HG02623 (cell line): ENCODE measurements around the gene PHACTR3.

ENCODE experiments used
- ATAC-seq: cut with Tn5 transposase; IDR thresholded peaks from one replicate; pipeline ENCODE4 v1.9.1; 2021; ENCODE audit warnings: moderate library complexity; ENCODE audit not compliant: unreplicated experiment

The PHACTR3 gene

DNA sequence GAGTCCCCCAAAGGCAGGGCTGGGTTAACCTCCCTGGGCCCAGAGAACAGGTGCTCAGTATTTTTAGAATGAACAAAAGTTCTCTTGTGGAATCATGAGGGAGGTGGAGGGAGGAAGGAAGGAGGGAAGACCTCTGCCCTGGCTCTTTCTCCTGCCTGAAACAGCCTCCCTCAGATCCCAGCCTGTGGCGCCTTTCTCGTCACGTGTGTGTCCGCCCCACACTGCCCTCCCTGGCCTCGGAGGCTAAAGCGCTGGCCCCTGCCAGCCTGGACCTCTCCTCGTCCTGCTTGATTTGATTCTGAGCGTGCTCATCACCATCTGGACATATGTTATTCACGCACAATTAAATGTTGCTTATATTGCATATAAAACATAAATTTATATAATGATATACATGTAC, 40.9 kb downstream of the PHACTR3 start:
- no peak for ATAC-seq

DNA sequence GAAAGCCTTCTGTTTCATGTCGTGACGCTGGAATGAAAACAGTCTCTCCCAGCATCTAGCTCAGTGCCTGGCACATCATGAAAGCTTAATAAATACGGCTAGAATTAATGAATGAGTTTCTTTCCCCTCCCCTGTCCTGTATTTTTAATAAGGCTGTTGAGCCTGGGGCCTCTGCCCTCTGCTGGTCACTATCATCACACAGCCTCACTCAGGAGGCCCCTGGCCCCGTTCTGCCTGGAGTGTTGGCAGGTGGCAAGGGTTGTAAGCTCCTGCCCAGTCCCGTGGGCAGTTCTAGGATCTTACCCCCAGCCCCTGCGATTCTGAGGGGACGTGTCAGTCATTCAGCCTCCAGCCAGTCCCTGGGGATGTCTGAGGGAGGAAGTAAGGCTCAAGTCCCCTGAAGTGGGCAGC, 41.4 kb downstream of the PHACTR3 start:
- no peak for ATAC-seq

DNA sequence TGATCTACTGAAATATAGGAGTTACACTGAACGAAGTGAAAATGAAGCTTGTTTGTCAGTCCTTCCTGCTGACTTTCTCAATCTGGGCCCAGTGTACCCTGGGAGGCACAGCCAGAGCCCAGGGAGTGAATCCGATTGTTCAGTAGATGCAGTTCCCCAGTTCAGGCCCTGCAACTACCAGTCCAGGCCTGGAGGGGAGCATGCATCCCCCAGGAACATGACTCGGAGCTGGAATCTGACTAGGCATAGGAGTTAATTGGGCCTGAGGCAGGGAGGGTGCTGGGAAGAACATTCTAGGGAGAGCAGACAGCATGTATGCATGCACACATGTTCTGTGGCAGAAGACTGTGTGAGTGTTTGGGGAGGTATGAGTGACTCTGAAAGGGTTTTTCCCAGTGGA, 42.1 kb downstream of the PHACTR3 start:
- no peak for ATAC-seq

DNA sequence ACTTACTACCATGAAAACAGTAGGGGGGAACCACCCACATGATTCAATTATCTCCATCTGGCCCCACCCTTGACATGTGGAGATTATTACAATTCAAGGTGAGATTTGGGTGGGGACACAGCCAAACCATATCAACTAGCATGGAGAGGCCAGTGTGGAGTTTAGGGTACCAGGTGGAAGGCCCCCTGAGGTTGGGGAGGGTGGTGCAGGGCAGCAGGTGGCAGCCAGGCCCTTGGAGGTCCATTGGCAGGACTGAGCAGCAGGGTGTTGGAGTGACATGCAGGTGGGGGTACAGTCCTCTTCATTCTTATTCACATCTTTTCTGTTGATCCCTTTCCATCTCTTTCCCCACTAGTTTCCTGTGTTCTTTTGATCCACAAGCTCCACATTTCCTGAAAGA, 42.9 kb downstream of the PHACTR3 start:
- ATAC-seq = no peak

DNA sequence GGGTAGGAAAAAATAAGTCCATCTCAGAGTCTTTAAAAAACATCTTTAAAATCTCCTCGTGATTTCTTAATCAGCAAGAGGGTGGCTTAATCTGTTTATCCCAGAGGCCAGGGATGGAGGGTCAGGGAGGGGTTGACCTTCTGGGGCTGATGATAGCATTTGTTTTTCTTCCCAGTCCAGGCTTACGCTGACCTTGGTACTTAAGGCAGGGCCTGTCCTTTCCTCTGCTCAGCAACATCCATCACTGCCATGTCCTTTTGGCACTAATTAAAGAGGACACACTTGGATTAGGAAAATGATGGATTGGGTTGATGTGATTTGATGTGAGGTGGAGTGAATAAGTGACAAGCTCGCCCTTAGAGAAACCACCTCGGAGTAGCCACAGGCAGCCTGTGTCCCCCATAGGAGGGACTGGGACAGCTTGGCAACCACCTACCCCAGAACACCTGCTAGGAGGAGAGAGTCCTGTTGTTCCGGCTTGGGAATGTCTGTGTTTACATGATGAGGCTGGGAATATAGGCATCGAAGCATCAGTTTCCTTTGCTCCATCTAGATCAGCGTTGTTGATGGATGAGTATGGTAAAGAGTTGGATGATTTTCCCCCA, 44.2 kb downstream of the PHACTR3 start:
- ATAC-seq = no peak

DNA sequence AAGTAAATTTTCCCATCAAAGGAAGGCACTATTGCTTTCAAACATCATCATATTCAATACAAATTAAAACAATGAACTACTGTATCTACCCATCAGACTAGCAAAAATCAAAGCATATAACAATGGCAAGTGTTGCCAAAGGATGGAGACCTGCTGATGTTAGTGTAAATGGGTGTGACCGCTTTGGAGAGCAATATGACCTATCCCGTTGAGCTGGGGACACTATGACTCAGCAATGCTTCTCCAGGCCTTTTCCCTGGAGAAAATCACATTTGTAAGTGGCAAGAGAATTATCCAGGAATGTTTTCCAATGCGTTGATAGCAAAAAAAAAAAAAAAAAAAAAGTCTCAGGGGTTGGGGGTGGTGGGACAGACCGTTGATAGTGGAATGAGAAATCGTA, 46.1 kb downstream of the PHACTR3 start:
- ATAC-seq = no peak

DNA sequence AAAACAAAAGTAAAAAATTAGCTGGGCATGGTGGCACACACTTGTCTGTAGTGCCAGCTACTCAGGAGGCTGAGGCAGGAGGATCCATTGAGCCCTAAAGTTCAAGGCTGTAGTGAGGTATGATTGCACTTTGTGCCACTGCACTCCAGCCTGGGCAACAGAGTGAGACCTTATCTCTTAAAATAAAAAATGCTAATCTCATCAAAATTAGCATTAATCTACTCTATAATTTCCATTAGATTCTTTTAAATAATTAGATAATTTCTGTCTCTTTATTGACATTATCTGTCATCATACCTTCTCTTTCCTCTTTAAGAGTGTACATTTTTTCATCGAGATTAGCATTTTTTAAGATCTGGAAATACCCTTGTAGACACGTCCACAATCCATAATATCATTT, 48.0 kb downstream of the PHACTR3 start:
- ATAC-seq = no peak

DNA sequence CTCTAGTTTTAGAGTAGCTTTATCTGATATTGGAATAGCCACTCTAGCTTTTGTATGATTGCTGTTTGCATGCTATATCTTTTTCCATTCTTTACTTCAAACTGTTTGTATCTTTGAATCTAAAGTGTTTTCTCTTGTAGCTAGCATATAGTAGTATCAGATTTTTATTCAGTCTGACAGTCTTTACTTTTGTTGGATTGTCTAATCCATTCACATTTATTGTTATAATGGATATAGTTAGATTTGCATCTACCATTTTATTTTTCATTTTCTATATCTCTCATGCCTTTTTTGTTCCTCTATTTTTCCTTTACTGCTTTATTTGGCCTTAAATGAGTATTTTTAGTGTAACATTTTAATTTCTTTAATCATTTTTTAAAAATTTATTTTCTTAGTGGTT, 52.1 kb downstream of the PHACTR3 start:
- no peak for ATAC-seq

DNA sequence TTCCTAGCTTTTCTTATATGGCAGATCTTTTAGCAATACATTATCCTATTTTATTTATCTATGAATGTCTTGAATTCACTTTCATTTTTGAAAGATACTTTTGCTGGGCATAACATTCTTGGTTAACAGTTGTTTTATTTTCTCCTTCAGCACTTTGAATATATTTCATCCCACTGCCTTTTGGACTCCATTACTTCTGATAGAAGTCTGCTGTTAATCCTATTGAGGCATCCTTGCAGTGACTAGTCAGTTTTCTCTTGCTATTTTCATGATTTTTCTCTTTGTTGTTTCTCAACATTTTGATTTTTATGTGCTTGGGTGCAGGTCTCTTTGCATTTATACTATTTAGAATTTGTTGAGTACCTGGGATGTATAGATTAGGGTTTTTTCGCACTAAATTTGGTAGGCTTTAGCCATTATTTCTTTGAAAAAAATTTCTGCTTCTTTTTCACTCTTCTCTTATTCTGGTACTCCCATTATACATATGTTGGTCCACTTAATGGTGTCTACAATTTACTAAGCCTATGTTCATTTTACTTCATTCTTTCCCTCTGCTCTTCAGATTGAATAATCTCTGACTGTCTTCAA, 53.2 kb downstream of the PHACTR3 start:
- no peak for ATAC-seq

DNA sequence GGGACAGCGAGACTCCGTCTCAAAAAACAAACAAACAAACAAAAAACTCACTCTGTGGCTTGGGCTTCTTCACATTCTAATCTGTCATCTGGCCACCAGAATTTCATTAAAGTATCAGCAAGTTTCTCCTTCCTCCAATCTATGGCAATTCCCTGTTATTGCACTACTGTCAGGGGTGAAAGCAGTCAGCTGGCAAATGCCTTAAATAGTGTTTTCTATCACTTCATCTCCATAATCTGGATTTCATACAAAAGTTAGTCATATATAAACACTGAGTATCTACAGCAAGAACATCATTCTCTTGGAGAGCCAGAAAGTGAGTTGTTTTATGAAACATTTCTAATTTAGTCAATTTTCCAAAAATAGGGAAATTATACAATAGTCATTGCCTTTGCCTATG, 56.1 kb downstream of the PHACTR3 start:
- no peak for ATAC-seq

DNA sequence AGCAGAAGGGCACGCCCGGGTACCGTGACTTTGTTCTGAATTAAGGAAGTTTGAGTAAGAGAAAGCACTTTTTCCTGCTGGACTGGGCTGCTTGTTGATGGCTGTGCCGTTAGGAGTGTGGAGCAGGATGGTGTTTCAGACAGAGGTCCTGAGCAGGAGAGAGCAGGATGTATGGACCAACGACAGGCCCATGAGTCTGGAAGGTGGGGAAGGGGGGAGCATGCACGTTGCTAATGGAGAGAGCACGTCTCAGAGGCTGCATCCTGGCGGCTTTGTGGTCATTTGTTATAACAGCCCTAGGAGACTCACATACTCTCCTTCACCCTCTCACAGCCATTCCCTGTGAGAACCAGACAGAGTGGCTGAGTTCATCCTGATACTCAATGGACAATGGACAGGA, 56.8 kb downstream of the PHACTR3 start:
- ATAC-seq = no peak

DNA sequence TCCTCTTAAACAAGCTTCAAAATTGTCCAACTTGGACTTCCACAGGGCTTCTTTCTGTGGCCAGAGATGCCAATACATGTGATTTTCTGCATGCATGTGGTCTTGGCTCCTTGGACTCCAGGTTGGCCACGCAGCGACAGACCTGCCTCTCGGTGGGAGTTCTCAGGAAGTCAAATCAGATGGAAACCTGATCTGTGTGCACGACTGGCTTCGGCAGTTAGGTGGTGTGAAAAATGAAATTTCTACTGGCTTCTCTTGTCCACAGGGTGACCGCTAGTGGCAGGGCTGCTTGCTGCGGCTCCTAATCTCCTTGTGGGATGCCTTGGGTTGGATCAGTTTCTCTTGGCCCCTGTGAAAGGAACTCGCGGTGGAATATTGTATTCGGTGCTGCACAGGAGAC, 57.3 kb downstream of the PHACTR3 start:
- no peak for ATAC-seq

DNA sequence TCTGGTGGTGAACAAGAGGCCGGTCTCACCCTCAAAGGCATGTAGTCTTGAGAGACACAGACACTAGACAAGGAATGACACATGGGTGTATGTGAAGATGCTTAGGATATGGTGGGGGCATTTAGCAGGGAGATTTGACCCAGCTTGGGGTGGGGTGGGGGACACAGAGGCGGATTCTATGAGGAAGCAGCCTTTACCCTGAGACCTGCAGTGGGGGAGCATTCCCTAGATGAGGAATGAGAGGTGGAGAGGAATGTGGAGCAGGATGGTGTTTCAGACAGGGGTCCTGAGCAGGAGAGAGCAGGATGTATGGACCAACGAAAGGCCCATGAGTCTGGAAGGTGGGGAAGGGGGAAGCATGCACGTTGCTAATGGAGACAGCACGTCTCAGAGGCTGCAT, 57.8 kb downstream of the PHACTR3 start:
- ATAC-seq = no peak

DNA sequence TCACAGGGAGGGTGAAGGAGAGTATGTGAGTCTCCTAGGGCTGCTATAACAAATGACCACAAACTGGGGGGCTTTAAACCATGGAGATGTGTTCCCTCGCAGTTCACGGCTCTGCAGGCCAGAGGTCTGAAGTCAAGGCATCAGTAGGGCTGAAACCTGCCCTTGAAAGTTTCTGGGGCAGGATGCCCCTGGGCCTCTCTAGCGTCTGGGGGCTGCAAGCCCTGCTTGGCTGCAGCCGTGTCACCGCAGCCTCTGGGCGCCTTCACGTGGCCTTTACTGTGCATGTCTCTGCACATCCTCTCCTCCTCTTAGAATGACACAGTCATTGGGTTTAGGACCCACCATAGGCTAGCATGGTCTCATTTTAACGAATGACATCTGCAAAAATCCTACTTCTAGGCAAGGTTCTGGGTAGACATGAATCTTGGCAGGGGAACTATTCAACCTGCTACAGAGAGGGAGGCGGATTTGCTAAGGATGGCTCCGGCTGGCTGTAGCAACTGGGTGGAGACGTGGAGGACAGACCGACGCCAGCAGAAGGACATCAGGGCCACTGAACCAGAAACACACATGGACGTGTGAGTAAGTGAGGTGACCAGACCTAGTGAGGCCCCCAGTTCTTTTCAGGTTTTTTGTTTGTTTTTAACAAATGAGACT, 58.6 kb downstream of the PHACTR3 start:
- ATAC-seq = no peak

DNA sequence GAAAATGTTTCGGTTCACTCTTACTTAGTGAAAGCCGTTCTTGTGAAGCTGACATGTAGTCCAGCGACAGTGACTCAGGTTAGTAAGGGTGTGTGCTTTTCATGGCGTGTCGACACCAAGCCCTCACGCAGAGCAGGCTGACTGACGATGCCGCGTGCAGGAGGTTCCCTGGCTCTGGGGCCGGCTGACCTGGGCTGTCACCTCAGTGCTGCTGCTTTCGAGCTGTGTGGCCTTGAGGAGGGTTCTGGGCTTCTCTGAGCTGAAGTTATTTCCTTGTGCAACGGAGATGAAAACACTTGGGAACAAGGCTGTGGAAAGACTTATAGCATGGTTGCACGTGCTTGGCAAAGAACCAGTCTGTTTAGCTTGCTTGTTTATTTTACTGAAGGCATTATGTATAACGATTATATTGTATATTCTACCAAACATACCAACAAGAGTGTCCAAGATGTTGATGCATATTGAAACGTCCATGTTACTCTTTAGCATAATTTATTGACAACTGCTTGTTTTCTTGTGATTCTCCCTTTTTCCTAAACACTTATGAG, 59.2 kb downstream of the PHACTR3 start:
- no peak for ATAC-seq

DNA sequence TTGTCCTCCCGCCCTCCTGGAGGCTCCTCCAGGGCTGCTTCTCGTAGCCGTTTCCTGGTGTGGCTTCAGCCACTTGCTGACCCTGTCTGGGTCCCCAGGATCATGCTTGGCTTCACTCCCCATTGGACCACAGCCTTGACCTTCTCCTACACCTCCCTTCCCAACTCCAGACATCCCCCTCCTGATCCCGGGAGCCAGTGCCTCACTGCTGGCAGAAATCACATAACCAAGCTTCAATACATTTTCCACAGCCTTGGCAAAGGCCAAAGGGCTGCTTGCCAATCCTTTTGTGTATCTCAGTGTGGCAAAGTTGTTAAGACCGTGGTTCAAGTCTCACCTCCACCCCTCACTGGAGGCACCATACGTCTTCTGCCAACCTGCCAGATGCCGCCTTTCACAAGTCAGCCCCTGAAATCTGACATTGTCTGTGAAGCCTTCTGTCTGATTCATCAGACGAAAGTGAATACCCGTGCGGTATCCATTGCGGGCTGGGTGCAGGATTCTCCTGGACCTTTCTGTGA, 60.1 kb downstream of the PHACTR3 start:
- no peak for ATAC-seq

DNA sequence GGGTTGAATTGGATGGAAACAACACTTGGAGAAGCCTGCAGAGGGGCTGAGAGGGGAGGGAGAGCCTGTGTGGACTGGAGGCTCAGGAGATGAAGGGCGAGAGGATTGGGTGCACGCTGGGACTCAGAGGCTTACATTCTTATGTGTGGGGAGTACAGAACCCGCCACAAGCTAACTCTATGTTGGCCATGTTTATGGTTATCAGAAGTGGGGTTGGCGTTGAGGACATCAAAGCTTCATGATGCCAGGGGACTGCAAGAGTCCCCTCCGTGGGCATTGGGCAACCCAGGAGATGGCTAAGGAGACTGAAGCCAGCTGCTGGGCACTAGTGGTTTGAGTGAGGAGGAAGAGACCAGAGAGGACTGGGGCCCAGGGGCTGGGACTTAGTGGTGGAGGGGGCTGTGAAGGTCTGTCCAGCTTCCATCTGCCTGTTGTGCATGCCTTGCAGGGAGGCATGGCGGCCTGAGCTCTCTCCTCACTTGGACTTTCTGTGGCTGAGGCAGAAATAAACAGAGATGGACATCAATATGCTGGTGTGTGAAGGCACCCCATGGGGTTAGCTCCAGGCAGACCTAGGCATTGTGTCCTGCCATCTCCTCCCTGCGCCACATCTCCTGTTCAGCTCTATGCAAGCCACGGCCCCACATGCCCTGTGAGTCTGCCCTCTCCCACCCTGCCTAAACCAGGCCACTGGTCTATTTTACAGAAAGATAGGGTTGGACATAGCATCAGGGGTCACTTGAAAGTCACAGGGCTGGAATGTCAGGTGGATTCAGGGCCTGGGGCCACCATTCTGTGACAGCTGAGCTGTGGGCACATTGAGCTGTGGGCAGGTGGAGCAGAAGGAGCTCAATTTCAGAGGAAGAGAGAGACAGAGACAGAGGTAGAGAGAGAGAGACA, 61.6 kb downstream of the PHACTR3 start:
- no peak for ATAC-seq

DNA sequence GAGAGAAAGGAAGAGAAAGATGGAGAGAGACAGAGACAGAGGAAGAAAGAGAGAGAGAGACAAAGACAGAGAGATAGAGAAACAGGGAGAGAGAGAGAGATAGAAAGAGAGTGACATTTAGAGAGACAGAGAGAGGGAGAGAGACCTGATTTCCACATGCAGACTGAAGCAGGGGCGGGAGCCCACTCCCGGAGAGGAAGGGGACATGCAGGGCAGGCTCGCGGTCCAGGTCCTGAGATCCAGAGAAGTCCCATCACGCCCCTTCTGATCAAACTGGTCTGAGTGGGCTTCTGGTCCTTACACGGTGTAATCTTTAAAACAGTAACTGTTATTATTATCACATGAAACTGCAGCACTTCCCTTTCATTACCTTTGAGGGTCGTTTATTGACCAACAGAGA, 62.2 kb downstream of the PHACTR3 start:
- no peak for ATAC-seq

DNA sequence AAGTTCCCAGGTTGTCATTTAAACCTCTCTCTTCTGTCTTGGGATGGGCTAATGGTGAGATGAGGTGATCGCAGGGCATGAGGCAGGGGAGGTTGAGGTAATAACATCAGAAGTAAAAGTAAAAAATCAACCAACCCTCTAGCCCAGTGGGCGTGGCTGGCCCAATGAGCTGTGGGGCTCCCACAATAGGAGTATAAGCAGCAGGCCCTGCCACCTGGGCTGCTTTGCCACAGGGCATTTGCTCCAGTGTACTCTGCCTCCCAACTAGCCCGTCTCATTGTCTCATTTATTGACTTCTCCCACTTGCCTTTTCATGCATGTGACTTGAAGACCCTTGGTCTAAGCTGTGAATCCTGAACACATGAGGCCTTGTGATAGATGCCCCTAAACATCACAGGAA, 62.8 kb downstream of the PHACTR3 start:
- no peak for ATAC-seq

DNA sequence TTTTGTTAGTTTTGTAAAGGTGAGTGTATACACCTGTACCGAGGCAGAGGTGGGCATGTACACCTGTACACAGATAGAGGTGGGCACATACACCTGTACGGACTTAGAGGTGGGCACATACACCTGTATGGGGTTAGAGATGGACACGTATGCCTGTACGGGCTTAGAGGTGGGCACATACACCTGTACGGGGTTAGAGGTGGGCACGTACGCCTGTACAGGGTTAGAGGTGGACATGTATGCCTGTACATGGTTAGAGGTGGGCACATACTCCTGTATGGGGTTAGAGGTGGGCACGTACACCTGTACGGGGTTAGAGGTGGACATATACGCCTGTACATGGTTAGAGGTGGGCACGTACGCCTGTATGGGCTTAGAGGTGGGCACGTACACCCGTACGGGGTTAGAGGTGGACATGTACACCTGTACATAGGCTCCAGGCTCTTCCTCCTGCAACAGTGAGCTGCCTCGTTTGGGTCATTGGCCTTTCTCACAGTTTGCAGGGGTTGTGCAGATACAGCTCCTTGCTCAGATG, 63.7 kb downstream of the PHACTR3 start:
- no peak for ATAC-seq
